Smooth muscle cell (in vitro differentiated cells): ENCODE results near the gene FOXL3. TPM values are rescaled to one million over a fixed set of nuclear protein-coding genes. Genes with fewer than 3 reads are reported as not detected.

Experiments used
- DNase-seq: peaks from one replicate; lab custom pipeline; 2025; ENCODE audit not compliant: unreplicated experiment; lab: John Stamatoyannopoulos, UW
- H2AFZ ChIP-seq: fragments of 200-600 bp; sonication (generic); 2 replicates; pipeline ENCODE4 v1.6.0; 2016; ENCODE audit warnings: antibody characterized with exemption, low read depth, mild to moderate bottlenecking
- H3F3A ChIP-seq: fragments of 200-600 bp; sonication (generic); 2 replicates; pipeline ENCODE4 v1.6.0; 2017; ENCODE audit warnings: antibody characterized with exemption, low read depth
- H3K27ac ChIP-seq: fragments of 200-600 bp; sonication (generic); 2 replicates; pipeline ENCODE4 v1.5.1; 2016; ENCODE audit warnings: low read depth, mild to moderate bottlenecking
- H3K27me3 ChIP-seq: fragments of 200-600 bp; sonication (generic); 2 replicates; pipeline ENCODE4 v1.6.1; 2016; ENCODE audit warnings: low read depth, mild to moderate bottlenecking
- H3K36me3 ChIP-seq: fragments of 200-600 bp; sonication (generic); 2 replicates; pipeline ENCODE4 v1.5.1; 2016; ENCODE audit warnings: low read depth
- H3K4me1 ChIP-seq: fragments of 200-600 bp; sonication (generic); 2 replicates; pipeline ENCODE4 v1.5.1; 2016; ENCODE audit warnings: low read depth
- H3K4me2 ChIP-seq: fragments of 200-600 bp; sonication (generic); 2 replicates; pipeline ENCODE4 v1.6.0; 2016; ENCODE audit warnings: mild to moderate bottlenecking
- H3K4me3 ChIP-seq: fragments of 200-600 bp; sonication (generic); 2 replicates; pipeline ENCODE4 v1.5.1; 2016; ENCODE audit warnings: mild to moderate bottlenecking
- H3K79me2 ChIP-seq: fragments of 200-600 bp; sonication (generic); 2 replicates; pipeline ENCODE4 v1.6.0; 2016; ENCODE audit warnings: low read depth, mild to moderate bottlenecking
- H3K9ac ChIP-seq: fragments of 200-600 bp; sonication (generic); 2 replicates; pipeline ENCODE4 v1.6.0; 2016; ENCODE audit warnings: low read depth
- H3K9me3 ChIP-seq: fragments of 200-600 bp; sonication (generic); replicated peaks from 2 replicates; pipeline ENCODE4 v1.5.1; 2016; ENCODE audit warnings: low read depth
- H4K20me1 ChIP-seq: fragments of 200-600 bp; sonication (generic); 2 replicates; pipeline ENCODE4 v1.6.0; 2016; ENCODE audit warnings: low read depth
- WGBS: methylation state at CpG from one replicate; pipeline ENCODE4 v1.1.7; 2016; ENCODE audit warnings: low lambda C conversion rate; 5-methylcytosine and 5-hydroxymethylcytosine counted together
- polyA plus RNA-seq: library from polyadenylated mRNA; unstranded; fragments of >200 nt; fragmentation: Nextera tagmentation; extraction: Ambion mirVana; gene quantifications from 2 replicates; pipeline ENCODE4 v1.2.1, GENCODE V29; 2016
- total RNA-seq: library from RNA; depleted of rRNA; stranded (reverse); fragments of >200 nt; gene quantifications from 2 replicates; pipeline ENCODE4 v1.2.3, GENCODE V29; 2014
- TF ChIP-seq, protein P1 (sequence below): fragments of 200-600 bp; sonication (generic); IDR thresholded peaks from 2 replicates; pipeline ENCODE4 v1.5.1; 2017; ENCODE audit warnings: borderline replicate concordance, mild to moderate bottlenecking, antibody characterized with exemption; ENCODE audit not compliant: insufficient read depth, poor library complexity, severe bottlenecking

The FOXL3 gene
- total and polyA plus RNA-seq, 2 experiments from 2014 or later: not detected

- Histone ChIP-seq H3K27me3 (no peaks in the 10 kb centered on the region), H3F3A (no peaks in the 10 kb centered on the region), H3K9me3 (no peaks in the 10 kb centered on the region), H3K4me2 (no peak overlapping the region), H3K4me3 (no peak overlapping the region), H4K20me1 (no peaks in the 10 kb centered on the region), H3K4me1 (no peaks in the 10 kb centered on the region), H3K27ac (no peak overlapping the region), H3K9ac (no peak overlapping the region), H3K36me3 (no peaks in the 10 kb centered on the region), H3K79me2 (no peaks in the 10 kb centered on the region), H2AFZ (no peak overlapping the region)
- no peak for DNase-seq
- 68% methylated on average over 19 of the region's 19 CpGs for WGBS
- TF ChIP-seq, protein P1, sequence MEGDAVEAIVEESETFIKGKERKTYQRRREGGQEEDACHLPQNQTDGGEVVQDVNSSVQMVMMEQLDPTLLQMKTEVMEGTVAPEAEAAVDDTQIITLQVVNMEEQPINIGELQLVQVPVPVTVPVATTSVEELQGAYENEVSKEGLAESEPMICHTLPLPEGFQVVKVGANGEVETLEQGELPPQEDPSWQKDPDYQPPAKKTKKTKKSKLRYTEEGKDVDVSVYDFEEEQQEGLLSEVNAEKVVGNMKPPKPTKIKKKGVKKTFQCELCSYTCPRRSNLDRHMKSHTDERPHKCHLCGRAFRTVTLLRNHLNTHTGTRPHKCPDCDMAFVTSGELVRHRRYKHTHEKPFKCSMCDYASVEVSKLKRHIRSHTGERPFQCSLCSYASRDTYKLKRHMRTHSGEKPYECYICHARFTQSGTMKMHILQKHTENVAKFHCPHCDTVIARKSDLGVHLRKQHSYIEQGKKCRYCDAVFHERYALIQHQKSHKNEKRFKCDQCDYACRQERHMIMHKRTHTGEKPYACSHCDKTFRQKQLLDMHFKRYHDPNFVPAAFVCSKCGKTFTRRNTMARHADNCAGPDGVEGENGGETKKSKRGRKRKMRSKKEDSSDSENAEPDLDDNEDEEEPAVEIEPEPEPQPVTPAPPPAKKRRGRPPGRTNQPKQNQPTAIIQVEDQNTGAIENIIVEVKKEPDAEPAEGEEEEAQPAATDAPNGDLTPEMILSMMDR: no peak
Observed at GRCh38 chr7:311131-311680, 21.2 kb downstream of the FOXL3 start.

DNA sequence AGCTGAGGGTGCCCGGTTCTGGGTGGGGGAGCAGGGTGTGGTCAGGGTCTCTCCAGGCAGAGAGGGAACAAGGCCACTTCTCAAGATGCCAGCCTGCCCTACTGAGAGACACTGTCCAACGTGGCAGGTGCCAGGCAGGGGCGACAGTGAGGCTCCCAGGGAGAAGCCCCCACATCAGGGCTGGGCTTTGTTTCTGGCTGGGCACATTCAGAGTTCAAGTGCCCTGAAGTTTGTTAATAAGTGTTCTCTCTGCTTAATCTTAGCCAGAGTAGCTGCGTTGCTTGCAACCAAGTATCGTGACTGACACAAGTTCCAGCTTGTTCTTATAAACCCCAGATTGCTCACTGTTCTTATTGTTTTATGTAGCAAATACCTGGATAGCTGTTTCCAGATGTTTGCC is 21.8 kb downstream of the FOXL3 start:
- Histone ChIP-seq H3K9me3 (no peaks in the 10 kb centered on the region), H3K4me3 (no peak overlapping the region), H3K36me3 (no peaks in the 10 kb centered on the region), H4K20me1 (no peaks in the 10 kb centered on the region), H3K27me3 (no peaks in the 10 kb centered on the region), H3K27ac (no peak overlapping the region), H3K9ac (no peak overlapping the region), H3K79me2 (no peaks in the 10 kb centered on the region), H3K4me1 (no peaks in the 10 kb centered on the region), H3F3A (no peaks in the 10 kb centered on the region), H2AFZ (no peak overlapping the region), H3K4me2 (no peak overlapping the region)
- TF ChIP-seq, protein P1: no peak
- DNase-seq: no peak
- WGBS: 81% methylated on average over 5 of the region's 5 CpGs

GRCh38 chr7:312424-312823 is 22.5 kb downstream of the FOXL3 start:
- no peaks in the 10 kb centered on the region for H4K20me1 ChIP-seq
- H3K4me2 ChIP-seq: no peak overlapping the region
- no peaks in the 10 kb centered on the region for H3K27me3 ChIP-seq
- no peaks in the 10 kb centered on the region for H3K9me3 ChIP-seq
- H3K4me1 ChIP-seq: no peaks in the 10 kb centered on the region
- no peak overlapping the region for H3K27ac ChIP-seq
- H3K4me3 ChIP-seq: no peak overlapping the region
- no peak for DNase-seq
- TF ChIP-seq, protein P1: no peak
- H2AFZ ChIP-seq: no peak overlapping the region
- no peaks in the 10 kb centered on the region for H3K36me3 ChIP-seq
- H3F3A ChIP-seq: no peaks in the 10 kb centered on the region
- no peaks in the 10 kb centered on the region for H3K79me2 ChIP-seq
- no peak overlapping the region for H3K9ac ChIP-seq
- whole genome bisulfite sequencing: 91% methylated on average over 6 of the region's 6 CpGs

GRCh38 chr7:314853-315252 is 24.9 kb downstream of the FOXL3 start:
- peaks cover 7% of the 10 kb centered on the region for H3K27me3 ChIP-seq
- H3K79me2 ChIP-seq: no peaks in the 10 kb centered on the region
- H3K4me2 ChIP-seq: no peak overlapping the region
- no peaks in the 10 kb centered on the region for H3K9me3 ChIP-seq
- no peaks in the 10 kb centered on the region for H3K4me1 ChIP-seq
- H4K20me1 ChIP-seq: no peaks in the 10 kb centered on the region
- H3K27ac ChIP-seq: no peak overlapping the region
- no peak overlapping the region for H3K9ac ChIP-seq
- TF ChIP-seq, protein P1: no peak
- WGBS: 91% methylated on average over 8 of the region's 8 CpGs
- H3K4me3 ChIP-seq: no peak overlapping the region
- H3F3A ChIP-seq: no peaks in the 10 kb centered on the region
- H3K36me3 ChIP-seq: no peaks in the 10 kb centered on the region
- no peak overlapping the region for H2AFZ ChIP-seq
- DNase-seq: no peak
